BLaER1 (cell line): ENCODE measurements around the gene ALG12.

Experiments
- H3K27ac ChIP-seq: shearing (Covaris generic); formaldehyde crosslinking; 2 replicates; pipeline ENCODE4 v1.8.1; 2022
- H3K27me3 ChIP-seq: shearing (Covaris generic); formaldehyde crosslinking; 2 replicates; pipeline ENCODE4 v1.8.1; 2022
- H3K36me3 ChIP-seq: shearing (Covaris generic); formaldehyde crosslinking; 2 replicates; pipeline ENCODE4 v1.8.1; 2022
- H3K4me1 ChIP-seq: shearing (Covaris generic); formaldehyde crosslinking; 2 replicates; pipeline ENCODE4 v1.8.1; 2022
- H3K4me2 ChIP-seq: shearing (Covaris generic); formaldehyde crosslinking; 2 replicates; pipeline ENCODE4 v1.8.1; 2022
- H3K4me3 ChIP-seq: shearing (Covaris generic); formaldehyde crosslinking; 2 replicates; pipeline ENCODE4 v1.8.1; 2022
- H3K9ac ChIP-seq: shearing (Covaris generic); formaldehyde crosslinking; 2 replicates; pipeline ENCODE4 v1.8.1; 2022
- H3K9me3 ChIP-seq: shearing (Covaris generic); formaldehyde crosslinking; 2 replicates; pipeline ENCODE4 v1.8.1; 2022
- H4K20me1 ChIP-seq: shearing (Covaris generic); formaldehyde crosslinking; 2 replicates; pipeline ENCODE4 v1.8.1; 2022
- Cebpa-rat ChIP-seq: shearing (Covaris generic); IDR thresholded peaks from 2 replicates; pipeline ENCODE4 v1.8.1; 2022

The ALG12 gene

GRCh38 chr22:49905465-49905864, 12.8 kb downstream of the ALG12 start:
- Histone ChIP-seq H4K20me1 (peaks cover 75% of the 10 kb centered on the region), H3K36me3 (peaks cover 99% of the 10 kb centered on the region), H3K4me2 (no peak overlapping the region), H3K27ac (no peak overlapping the region), H3K27me3 (no peaks in the 10 kb centered on the region), H3K4me1 (peaks cover 9% of the 10 kb centered on the region), H3K4me3 (no peak overlapping the region), H3K9ac (no peak overlapping the region), H3K9me3 (no peaks in the 10 kb centered on the region)
- no peak for TF ChIP-seq Cebpa-rat

GRCh38 chr22:49904040-49904369, 14.2 kb downstream of the ALG12 start:
- Histone ChIP-seq H3K9me3 (no peaks in the 10 kb centered on the region), H3K4me2 (no peak overlapping the region), H3K27ac (no peak overlapping the region), H3K36me3 (peaks cover 99% of the 10 kb centered on the region), H3K4me1 (no peaks in the 10 kb centered on the region), H3K9ac (no peak overlapping the region), H3K27me3 (no peaks in the 10 kb centered on the region), H3K4me3 (no peak overlapping the region), H4K20me1 (peaks cover 75% of the 10 kb centered on the region)
- TF ChIP-seq Cebpa-rat = no peak

GRCh38 chr22:49903322-49904039, 14.8 kb downstream of the ALG12 start:
- no peak for TF ChIP-seq Cebpa-rat
- Histone ChIP-seq H3K9me3 (no peaks in the 10 kb centered on the region), H3K36me3 (peaks cover 100% of the 10 kb centered on the region), H3K27ac (no peak overlapping the region), H3K9ac (no peak overlapping the region), H3K27me3 (no peaks in the 10 kb centered on the region), H3K4me3 (no peak overlapping the region), H3K4me1 (no peaks in the 10 kb centered on the region), H4K20me1 (peaks cover 76% of the 10 kb centered on the region), H3K4me2 (no peak overlapping the region)

DNA sequence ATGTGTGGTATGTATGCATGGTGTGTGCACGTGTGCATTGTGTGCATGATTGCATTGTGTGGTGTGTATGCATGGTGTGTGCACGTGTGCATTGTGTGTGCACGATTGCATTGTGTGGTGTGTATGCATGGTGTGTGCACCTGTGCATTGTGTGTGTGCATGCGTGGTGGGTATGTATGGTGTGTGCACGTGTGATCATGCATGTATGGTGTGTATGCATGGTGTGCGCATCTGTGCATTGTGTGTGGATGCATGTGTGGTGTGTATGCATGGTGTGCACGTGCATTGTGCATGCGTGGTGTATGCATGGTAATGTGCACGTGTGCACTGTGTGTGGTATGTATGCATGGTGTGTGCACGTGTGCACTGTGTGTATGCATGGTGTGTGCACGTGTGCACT, 16.8 kb downstream of the ALG12 start:
- Histone ChIP-seq H3K4me2 (no peak overlapping the region), H3K9ac (no peak overlapping the region), H4K20me1 (peaks cover 78% of the 10 kb centered on the region), H3K36me3 (peaks cover 100% of the 10 kb centered on the region), H3K4me1 (no peaks in the 10 kb centered on the region), H3K27me3 (no peaks in the 10 kb centered on the region), H3K27ac (no peak overlapping the region), H3K9me3 (no peaks in the 10 kb centered on the region), H3K4me3 (no peak overlapping the region)
- no peak for TF ChIP-seq Cebpa-rat

DNA sequence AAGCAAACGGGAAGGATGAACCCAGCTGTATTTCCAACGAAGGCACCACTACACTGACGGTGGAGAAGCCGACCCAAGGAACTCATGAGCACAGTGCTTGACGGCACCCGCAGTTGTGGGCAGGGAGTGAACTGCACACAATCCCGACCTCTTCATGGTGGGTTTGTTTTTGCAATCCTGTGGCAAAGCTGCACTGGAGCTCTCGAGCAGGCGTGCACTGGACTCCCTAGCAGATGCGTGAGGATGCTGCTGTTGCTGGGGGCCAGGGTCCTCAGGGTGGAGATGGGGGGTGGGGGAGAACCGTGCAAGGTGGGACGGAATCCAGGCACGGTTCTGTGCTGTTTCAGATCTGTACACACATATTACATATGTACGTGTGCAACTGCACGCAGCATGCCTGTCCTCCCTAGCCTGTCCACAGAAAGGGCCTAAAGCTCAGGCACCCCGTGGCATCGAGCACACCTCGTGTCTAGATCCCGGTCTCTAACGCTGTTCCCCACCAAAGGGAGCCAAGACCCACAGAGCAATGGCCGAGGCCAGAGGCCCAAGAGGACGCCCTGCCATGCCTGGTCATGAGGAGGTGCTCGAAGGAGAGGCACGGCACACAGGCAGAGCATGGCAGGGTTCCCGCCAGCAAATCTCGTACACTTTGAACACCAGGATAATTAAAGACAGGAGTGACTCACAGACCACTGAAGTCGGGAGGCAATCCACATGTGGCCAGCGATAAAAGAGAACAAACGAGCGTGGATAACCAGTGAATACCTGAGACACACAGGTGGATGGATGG, 17.6 kb downstream of the ALG12 start:
- Histone ChIP-seq H3K27ac (no peak overlapping the region), H3K9me3 (no peaks in the 10 kb centered on the region), H3K27me3 (no peaks in the 10 kb centered on the region), H3K4me1 (no peaks in the 10 kb centered on the region), H3K36me3 (peaks cover 100% of the 10 kb centered on the region), H3K4me3 (no peak overlapping the region), H4K20me1 (peaks cover 78% of the 10 kb centered on the region), H3K4me2 (no peak overlapping the region), H3K9ac (no peak overlapping the region)
- no peak for TF ChIP-seq Cebpa-rat

GRCh38 chr22:49899530-49899929, 18.7 kb downstream of the ALG12 start:
- Histone ChIP-seq H3K4me1 (no peaks in the 10 kb centered on the region), H4K20me1 (peaks cover 79% of the 10 kb centered on the region), H3K36me3 (peaks cover 99% of the 10 kb centered on the region), H3K9me3 (no peaks in the 10 kb centered on the region; the same call in 1 of the 2 replicates), H3K27me3 (no peaks in the 10 kb centered on the region), H3K4me2 (no peak overlapping the region), H3K4me3 (no peak overlapping the region), H3K9ac (no peak overlapping the region), H3K27ac (no peak overlapping the region)
- no peak for TF ChIP-seq Cebpa-rat

GRCh38 chr22:49897015-49897684, 21.1 kb downstream of the ALG12 start:
- peaks cover 8% of the 10 kb centered on the region; the same call in 1 of the 2 replicates for H3K9me3 ChIP-seq
- H3K36me3 ChIP-seq = peaks cover 99% of the 10 kb centered on the region
- H3K27me3 ChIP-seq = no peaks in the 10 kb centered on the region
- TF ChIP-seq Cebpa-rat = no peak
- no peak overlapping the region for H3K27ac ChIP-seq
- no peak overlapping the region for H3K4me3 ChIP-seq
- H3K4me1 ChIP-seq = no peaks in the 10 kb centered on the region
- H3K9ac ChIP-seq = no peak overlapping the region
- H4K20me1 ChIP-seq = peaks cover 85% of the 10 kb centered on the region
- no peak overlapping the region for H3K4me2 ChIP-seq

- H3K36me3 ChIP-seq = peaks cover 99% of the 10 kb centered on the region
These were observed 22.0 kb downstream of the ALG12 start for GRCh38 chr22:49896201-49896600.

GRCh38 chr22:49894322-49895054, 23.8 kb downstream of the ALG12 start:
- Histone ChIP-seq H3K9ac (no peak overlapping the region), H3K4me1 (no peaks in the 10 kb centered on the region), H3K4me2 (no peak overlapping the region), H3K27me3 (no peaks in the 10 kb centered on the region), H3K36me3 (peaks cover 99% of the 10 kb centered on the region), H4K20me1 (peaks cover 81% of the 10 kb centered on the region), H3K9me3 (peaks cover 26% of the 10 kb centered on the region), H3K4me3 (no peak overlapping the region), H3K27ac (no peak overlapping the region)
- TF ChIP-seq Cebpa-rat = no peak

More at GRCh38 chr22:49896201-49896600, 22.0 kb downstream of the ALG12 start:
- no peak overlapping the region for H3K4me2 ChIP-seq
- H3K9ac ChIP-seq = no peak overlapping the region; the same call in 1 of the 2 replicates
- no peaks in the 10 kb centered on the region for H3K27me3 ChIP-seq
- no peaks in the 10 kb centered on the region for H3K4me1 ChIP-seq
- no peak overlapping the region for H3K4me3 ChIP-seq
- no peak overlapping the region for H3K27ac ChIP-seq
- peaks cover 9% of the 10 kb centered on the region; the same call in 1 of the 2 replicates for H3K9me3 ChIP-seq
- peaks cover 81% of the 10 kb centered on the region for H4K20me1 ChIP-seq
- no peak for TF ChIP-seq Cebpa-rat
